ENCODE data around the gene HORMAD2. TPM values are rescaled to one million over a fixed set of nuclear protein-coding genes. Genes with fewer than 3 reads are reported as not detected.

HORMAD2 gene
- total RNA-seq, 6 experiments from 2014 or later, result not detected

GRCh38 chr22:30104501-30105156 is 24.4 kb downstream of the HORMAD2 start:
- Mint-ChIP-seq H3K4me3 (no peak overlapping the region), H3K27me3 (ENCODE audit: insufficient read depth) (peaks cover 5% of the 10 kb centered on the region)
- no peak for DNase-seq

GRCh38 chr22:30105483-30105882 is 25.2 kb downstream of the HORMAD2 start:
- no peaks in the 10 kb centered on the region for H3K9me3 Mint-ChIP-seq
- peaks cover 18% of the 10 kb centered on the region; the same call in 1 of the 2 replicates for H3K4me1 Mint-ChIP-seq (ENCODE audit: low read depth)
- H3K27ac Mint-ChIP-seq, result no peak overlapping the region
- no peaks in the 10 kb centered on the region for H3K36me3 Mint-ChIP-seq (ENCODE audit: low read depth)
- H3K27me3 Mint-ChIP-seq (ENCODE audit: insufficient read depth), result peaks cover 5% of the 10 kb centered on the region
- no peak for DNase-seq
- no peak overlapping the region for H3K4me3 Mint-ChIP-seq
- TF ChIP-seq CTCF (IDR thresholded peaks at IDR 0.05), result no peak

More at GRCh38 chr22:30104501-30105156, 24.4 kb downstream of the HORMAD2 start:
- H3K9me3 Mint-ChIP-seq, result no peaks in the 10 kb centered on the region
- TF ChIP-seq CTCF (IDR thresholded peaks at IDR 0.05), result no peak
- H3K36me3 Mint-ChIP-seq (ENCODE audit: low read depth), result no peaks in the 10 kb centered on the region
- H3K27ac Mint-ChIP-seq, result no peak overlapping the region
- H3K4me1 Mint-ChIP-seq (ENCODE audit: low read depth), result peaks cover 19% of the 10 kb centered on the region; the same call in 1 of the 2 replicates

GRCh38 chr22:30113494-30113893 is 33.2 kb downstream of the HORMAD2 start:
- H3K36me3 Mint-ChIP-seq (ENCODE audit: low read depth), result no peaks in the 10 kb centered on the region
- no peak overlapping the region for H3K27ac Mint-ChIP-seq
- TF ChIP-seq CTCF (IDR thresholded peaks at IDR 0.05), result no peak

GRCh38 chr22:30114361-30114760 is 34.1 kb downstream of the HORMAD2 start:
- no peak for TF ChIP-seq CTCF (IDR thresholded peaks at IDR 0.05)
- no peak overlapping the region for H3K27ac Mint-ChIP-seq
- no peaks in the 10 kb centered on the region for H3K9me3 Mint-ChIP-seq
- no peaks in the 10 kb centered on the region for H3K36me3 Mint-ChIP-seq (ENCODE audit: low read depth)
- no peaks in the 10 kb centered on the region; the same call in 1 of the 2 replicates for H3K27me3 Mint-ChIP-seq (ENCODE audit: insufficient read depth)
- no peak overlapping the region for H3K4me3 Mint-ChIP-seq
- DNase-seq, result no peak
- peaks cover 10% of the 10 kb centered on the region for H3K4me1 Mint-ChIP-seq (ENCODE audit: low read depth)

More at GRCh38 chr22:30113494-30113893, 33.2 kb downstream of the HORMAD2 start:
- H3K27me3 Mint-ChIP-seq (ENCODE audit: insufficient read depth), result no peaks in the 10 kb centered on the region; the same call in 1 of the 2 replicates
- no peaks in the 10 kb centered on the region for H3K9me3 Mint-ChIP-seq
- H3K4me3 Mint-ChIP-seq, result no peak overlapping the region
- H3K4me1 Mint-ChIP-seq (ENCODE audit: low read depth), result peaks cover 10% of the 10 kb centered on the region
- DNase-seq, result no peak

- no peak for TF ChIP-seq CTCF (IDR thresholded peaks at IDR 0.05)
- Mint-ChIP-seq H3K4me3 (no peak overlapping the region), H3K27me3 (ENCODE audit: insufficient read depth) (peaks cover 2% of the 10 kb centered on the region), H3K4me1 (ENCODE audit: low read depth) (peaks cover 10% of the 10 kb centered on the region), H3K27ac (no peak overlapping the region), H3K9me3 (no peaks in the 10 kb centered on the region), H3K36me3 (ENCODE audit: low read depth) (no peaks in the 10 kb centered on the region)
- DNase-seq, result no peak
These were observed 35.4 kb downstream of the HORMAD2 start for GRCh38 chr22:30115705-30116104.

Data from HFFc6 (cell line).